ENCODE results near the gene CARNS1. TPM values are rescaled to one million over a fixed set of nuclear protein-coding genes. Genes with fewer than 3 reads are reported as not detected.
"Not testable (repeated sequence)": the region's sequence is repeated elsewhere in the genome, so short reads cannot be mapped to it uniquely, and the experiment has no call there.

Gene CARNS1
- total RNA-seq, 1 donor from 2014 or later = 0.16 TPM

- not testable (repeated sequence) for DNase-seq
These were observed 50.1 kb downstream of the CARNS1 start for GRCh38 chr11:67465530-67465929.

- no peak for DNase-seq
These were observed 50.9 kb downstream of the CARNS1 start for GRCh38 chr11:67466367-67466766.

GRCh38 chr11:67466962-67467771 is 51.7 kb downstream of the CARNS1 start:
- DNase-seq = no peak

- DNase-seq = no peak
These were observed 52.6 kb downstream of the CARNS1 start for GRCh38 chr11:67468056-67468455.

- no peak for DNase-seq
These were observed 52.9 kb downstream of the CARNS1 start for GRCh38 chr11:67468456-67468758.

GRCh38 chr11:67468759-67469507 is 53.5 kb downstream of the CARNS1 start, which contains the start of gene TMEM134:
Gene TMEM134, minus strand, starts transcription at chr11:67469251. Its CDS starts 59 bp downstream, at chr11:67469192.
- DNase-seq = peak; percentile 94

GRCh38 chr11:67469508-67469811 is 54.0 kb downstream of the CARNS1 start:
- no peak for DNase-seq

GRCh38 chr11:67470337-67471002 is 55.0 kb downstream of the CARNS1 start:
- DNase-seq = no peak

- no peak for DNase-seq
These were observed 57.4 kb downstream of the CARNS1 start for GRCh38 chr11:67472882-67473281.

Small RNAs within 50 kb of the gene (small RNA-seq; reads per million reads assigned to genes)
- not detected for gene RNU6-1238P

Other genes with a start within 250 kb of the CARNS1 start
- gene GRK2, start 149.2 kb upstream of the CARNS1 start, total RNA-seq = 44.9 TPM
- 49.4 TPM for gene ANKRD13D, start 126.4 kb upstream of the CARNS1 start, total RNA-seq
- 2.0 TPM for gene SSH3, start 112.1 kb upstream of the CARNS1 start, total RNA-seq
- 3.6 TPM for gene POLD4, start 62.1 kb upstream of the CARNS1 start, total RNA-seq
- not detected for gene CLCF1, start 42.1 kb upstream of the CARNS1 start, total RNA-seq
- 14.0 TPM for gene RAD9A, start 23.7 kb upstream of the CARNS1 start, total RNA-seq
- 53.5 TPM for gene PPP1CA, start 13.8 kb upstream of the CARNS1 start, total RNA-seq
- 0.16 TPM for gene TBC1D10C, start 11.6 kb upstream of the CARNS1 start, total RNA-seq
- gene RPS6KB2, start 12.8 kb downstream of the CARNS1 start, total RNA-seq = 13.1 TPM
- gene PTPRCAP, start 22.0 kb downstream of the CARNS1 start, total RNA-seq = not detected
- gene CORO1B, start 27.8 kb downstream of the CARNS1 start, total RNA-seq = 23.4 TPM
- not detected for gene GPR152, start 37.1 kb downstream of the CARNS1 start, total RNA-seq
- not detected for gene CABP4, start 39.7 kb downstream of the CARNS1 start, total RNA-seq
- gene TMEM134, start 53.6 kb downstream of the CARNS1 start, total RNA-seq = 13.1 TPM
- 66.8 TPM for gene AIP, start 67.3 kb downstream of the CARNS1 start, total RNA-seq
- 34.0 TPM for gene PITPNM1, start 89.7 kb downstream of the CARNS1 start, total RNA-seq
- gene CDK2AP2, start 92.5 kb downstream of the CARNS1 start, total RNA-seq = 4.7 TPM
- gene CABP2, start 107.8 kb downstream of the CARNS1 start, total RNA-seq = not detected
- 200 TPM for gene GSTP1, start 168.1 kb downstream of the CARNS1 start, total RNA-seq
- gene NDUFV1, start 191.3 kb downstream of the CARNS1 start, total RNA-seq = 129 TPM
- gene NUDT8, start 214.3 kb downstream of the CARNS1 start, total RNA-seq = 0.62 TPM
- not detected for gene TBX10, start 224.1 kb downstream of the CARNS1 start, total RNA-seq
- 0.47 TPM for gene ACY3, start 235.1 kb downstream of the CARNS1 start, total RNA-seq

Data from occipital lobe (tissue), 3 donors.